ENCODE measurements around the gene ICAM5.

Gene ICAM5

GRCh38 chr19:10305139-10305806, 15.5 kb downstream of the ICAM5 start:
- no peaks in the 10 kb centered on the region for H3K36me3 ChIP-seq (ENCODE audit: control insufficient read depth in 1 of 2, insufficient read depth in 2 of 2, low read length in 2 of 2)
- no peaks in the 10 kb centered on the region for H3K9me3 ChIP-seq (ENCODE audit: control insufficient read depth in 1 of 2, low read length in 2 of 2)
- no peak overlapping the region for H3K9ac ChIP-seq (ENCODE audit: low read depth in 1 of 2, low read length in 2 of 2)
- no peaks in the 10 kb centered on the region for H3K4me1 ChIP-seq (ENCODE audit: control insufficient read depth in 1 of 2, insufficient read depth in 2 of 2, low read length in 2 of 2)
- H3K4me3 ChIP-seq (ENCODE audit: low read depth in 1 of 2, low read length in 2 of 2), result no peak overlapping the region
- H3K27me3 ChIP-seq (ENCODE audit: control insufficient read depth in 1 of 2, insufficient read depth in 2 of 2, low read length in 2 of 2), result no peaks in the 10 kb centered on the region
- H3K27ac ChIP-seq (ENCODE audit: low read depth, low read length), result no peak overlapping the region

- H3K36me3 ChIP-seq (ENCODE audit: control insufficient read depth in 1 of 2, insufficient read depth in 2 of 2, low read length in 2 of 2), result no peaks in the 10 kb centered on the region
- H3K4me1 ChIP-seq (ENCODE audit: control insufficient read depth in 1 of 2, insufficient read depth in 2 of 2, low read length in 2 of 2), result no peaks in the 10 kb centered on the region
- H3K9ac ChIP-seq (ENCODE audit: low read depth in 1 of 2, low read length in 2 of 2), result no peak overlapping the region
- no peaks in the 10 kb centered on the region for H3K9me3 ChIP-seq (ENCODE audit: control insufficient read depth in 1 of 2, low read length in 2 of 2)
- no peak overlapping the region for H3K4me3 ChIP-seq (ENCODE audit: low read depth in 1 of 2, low read length in 2 of 2)
- no peaks in the 10 kb centered on the region for H3K27me3 ChIP-seq (ENCODE audit: control insufficient read depth in 1 of 2, insufficient read depth in 2 of 2, low read length in 2 of 2)
- no peak overlapping the region for H3K27ac ChIP-seq (ENCODE audit: low read depth, low read length)
Observed at GRCh38 chr19:10306327-10306726, 16.6 kb downstream of the ICAM5 start.

- Histone ChIP-seq H3K4me3 (ENCODE audit: low read depth in 1 of 2, low read length in 2 of 2) (no peak within 1 kb of the TSS), H3K27ac (ENCODE audit: low read depth, low read length) (no peak within 1 kb of the TSS), H3K9ac (ENCODE audit: low read depth in 1 of 2, low read length in 2 of 2) (no peak within 1 kb of the TSS), H3K9me3 (ENCODE audit: control insufficient read depth in 1 of 2, low read length in 2 of 2) (no peaks in the 10 kb centered on the region), H3K36me3 (ENCODE audit: control insufficient read depth in 1 of 2, insufficient read depth in 2 of 2, low read length in 2 of 2) (no peaks in the 10 kb centered on the region), H3K4me1 (ENCODE audit: control insufficient read depth in 1 of 2, insufficient read depth in 2 of 2, low read length in 2 of 2) (peaks cover 0 to under 1% of the 10 kb centered on the region in 2 donors), H3K27me3 (ENCODE audit: control insufficient read depth in 1 of 2, insufficient read depth in 2 of 2, low read length in 2 of 2) (no peaks in the 10 kb centered on the region)
Observed at GRCh38 chr19:10309423-10309822, 19.7 kb downstream of the ICAM5 start, which contains the start of gene ZGLP1. Gene ZGLP1, minus strand, starts transcription at chr19:10309815.

GRCh38 chr19:10315335-10316214, 25.8 kb downstream of the ICAM5 start, which contains the start of gene FDX2:
Gene FDX2, minus strand, starts transcription at chr19:10316015. Its CDS starts 19 bp downstream, at chr19:10315996.
- Histone ChIP-seq H3K9me3 (ENCODE audit: control insufficient read depth in 1 of 2, low read length in 2 of 2) (no peaks in the 10 kb centered on the region), H3K4me3 (ENCODE audit: low read depth in 1 of 2, low read length in 2 of 2) (peak within 1 kb of the TSS; percentile 78 to 88), H3K36me3 (ENCODE audit: control insufficient read depth in 1 of 2, insufficient read depth in 2 of 2, low read length in 2 of 2) (peaks cover 20 to 27% of the 10 kb centered on the region in 2 donors), H3K27ac (ENCODE audit: low read depth, low read length) (no peak within 1 kb of the TSS), H3K9ac (ENCODE audit: low read depth in 1 of 2, low read length in 2 of 2) (peak within 1 kb of the TSS; percentile 34 to 58), H3K27me3 (ENCODE audit: control insufficient read depth in 1 of 2, insufficient read depth in 2 of 2, low read length in 2 of 2) (no peaks in the 10 kb centered on the region), H3K4me1 (ENCODE audit: control insufficient read depth in 1 of 2, insufficient read depth in 2 of 2, low read length in 2 of 2) (peaks cover 10 to 18% of the 10 kb centered on the region in 2 donors)

- Histone ChIP-seq H3K4me1 (ENCODE audit: control insufficient read depth in 1 of 2, insufficient read depth in 2 of 2, low read length in 2 of 2) (peaks cover 18 to 26% of the 10 kb centered on the region in 2 donors), H3K4me3 (ENCODE audit: low read depth in 1 of 2, low read length in 2 of 2) (peak overlapping the region; percentile 78 to 88), H3K9ac (ENCODE audit: low read depth in 1 of 2, low read length in 2 of 2) (no peak overlapping the region), H3K27me3 (ENCODE audit: control insufficient read depth in 1 of 2, insufficient read depth in 2 of 2, low read length in 2 of 2) (no peaks in the 10 kb centered on the region), H3K9me3 (ENCODE audit: control insufficient read depth in 1 of 2, low read length in 2 of 2) (no peaks in the 10 kb centered on the region), H3K36me3 (ENCODE audit: control insufficient read depth in 1 of 2, insufficient read depth in 2 of 2, low read length in 2 of 2) (peaks cover 20 to 33% of the 10 kb centered on the region in 2 donors), H3K27ac (ENCODE audit: low read depth, low read length) (no peak overlapping the region)
Observed at GRCh38 chr19:10316229-10317044, 26.7 kb downstream of the ICAM5 start.

- no peaks in the 10 kb centered on the region for H3K9me3 ChIP-seq (ENCODE audit: control insufficient read depth in 1 of 2, low read length in 2 of 2)
- no peak overlapping the region for H3K27ac ChIP-seq (ENCODE audit: low read depth, low read length)
- H3K9ac ChIP-seq (ENCODE audit: low read depth in 1 of 2, low read length in 2 of 2), result no peak overlapping the region
- H3K4me3 ChIP-seq (ENCODE audit: low read depth in 1 of 2, low read length in 2 of 2), result no peak overlapping the region
- H3K36me3 ChIP-seq (ENCODE audit: control insufficient read depth in 1 of 2, insufficient read depth in 2 of 2, low read length in 2 of 2), result peaks cover 20 to 39% of the 10 kb centered on the region in 2 donors
- H3K27me3 ChIP-seq (ENCODE audit: control insufficient read depth in 1 of 2, insufficient read depth in 2 of 2, low read length in 2 of 2), result no peaks in the 10 kb centered on the region
- H3K4me1 ChIP-seq (ENCODE audit: control insufficient read depth in 1 of 2, insufficient read depth in 2 of 2, low read length in 2 of 2), result peaks cover 26 to 28% of the 10 kb centered on the region in 2 donors
Observed at GRCh38 chr19:10317045-10317856, 27.5 kb downstream of the ICAM5 start.

GRCh38 chr19:10317857-10318462, 28.2 kb downstream of the ICAM5 start:
- H3K4me1 ChIP-seq (ENCODE audit: control insufficient read depth in 1 of 2, insufficient read depth in 2 of 2, low read length in 2 of 2), result peaks cover 33 to 35% of the 10 kb centered on the region in 2 donors
- no peaks in the 10 kb centered on the region for H3K9me3 ChIP-seq (ENCODE audit: control insufficient read depth in 1 of 2, low read length in 2 of 2)
- H3K4me3 ChIP-seq (ENCODE audit: low read depth in 1 of 2, low read length in 2 of 2), result no peak overlapping the region
- H3K9ac ChIP-seq (ENCODE audit: low read depth in 1 of 2, low read length in 2 of 2), result no peak overlapping the region
- peaks cover 24 to 46% of the 10 kb centered on the region in 2 donors for H3K36me3 ChIP-seq (ENCODE audit: control insufficient read depth in 1 of 2, insufficient read depth in 2 of 2, low read length in 2 of 2)
- H3K27me3 ChIP-seq (ENCODE audit: control insufficient read depth in 1 of 2, insufficient read depth in 2 of 2, low read length in 2 of 2), result no peaks in the 10 kb centered on the region
- H3K27ac ChIP-seq (ENCODE audit: low read depth, low read length), result no peak overlapping the region

- Histone ChIP-seq H3K27me3 (ENCODE audit: control insufficient read depth in 1 of 2, insufficient read depth in 2 of 2, low read length in 2 of 2) (no peaks in the 10 kb centered on the region), H3K4me3 (ENCODE audit: low read depth in 1 of 2, low read length in 2 of 2) (no peak overlapping the region), H3K4me1 (ENCODE audit: control insufficient read depth in 1 of 2, insufficient read depth in 2 of 2, low read length in 2 of 2) (peaks cover 35 to 38% of the 10 kb centered on the region in 2 donors), H3K27ac (ENCODE audit: low read depth, low read length) (no peak overlapping the region), H3K36me3 (ENCODE audit: control insufficient read depth in 1 of 2, insufficient read depth in 2 of 2, low read length in 2 of 2) (peaks cover 24 to 57% of the 10 kb centered on the region in 2 donors), H3K9me3 (ENCODE audit: control insufficient read depth in 1 of 2, low read length in 2 of 2) (no peaks in the 10 kb centered on the region), H3K9ac (ENCODE audit: low read depth in 1 of 2, low read length in 2 of 2) (no peak overlapping the region)
Observed at GRCh38 chr19:10318807-10319682, 29.3 kb downstream of the ICAM5 start.
